Stimulated activated CD4-positive, alpha-beta T cell treated with anti-CD3 and anti-CD28 coated beads, Interleukin-12 subunit alpha, Interleukin-12 subunit beta, amount 100 ng/mL, for 24 hours (primary cell): ENCODE measurements around the gene PTPRD.

Source experiments
- DNase-seq, 2 experiments: peaks; one replicate each; pipeline ENCODE4 v3.0.0-alpha.2; 2020; ENCODE audit warnings: low read depth in 2 of 2

PTPRD gene

GRCh38 chr9:10054456-10054855, 558.3 kb downstream of the PTPRD start:
- no peak for DNase-seq

- no peak for DNase-seq
These were observed 559.9 kb downstream of the PTPRD start for GRCh38 chr9:10052916-10053315.

GRCh38 chr9:10052181-10052580, 560.6 kb downstream of the PTPRD start:
- DNase-seq = no peak

DNA sequence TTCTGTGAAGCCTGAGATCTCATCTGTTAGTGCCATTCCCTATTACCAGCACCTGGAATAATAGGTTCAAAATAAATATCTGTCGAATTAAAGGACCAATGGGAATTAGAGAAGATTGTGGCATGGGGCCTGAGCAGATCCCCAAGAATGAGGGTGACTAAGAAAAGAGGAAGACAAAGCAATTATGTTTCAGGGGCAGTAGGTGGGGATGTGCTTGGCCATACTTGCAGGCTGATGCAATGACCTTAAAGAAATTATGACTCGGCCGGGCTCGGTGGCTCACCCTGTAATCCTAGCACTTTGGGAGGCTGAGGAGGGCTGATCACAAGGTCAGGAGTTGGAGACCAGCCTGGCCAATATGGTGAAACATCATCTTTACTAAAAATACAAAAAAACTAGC, 562.8 kb downstream of the PTPRD start:
- DNase-seq = no peak

DNA sequence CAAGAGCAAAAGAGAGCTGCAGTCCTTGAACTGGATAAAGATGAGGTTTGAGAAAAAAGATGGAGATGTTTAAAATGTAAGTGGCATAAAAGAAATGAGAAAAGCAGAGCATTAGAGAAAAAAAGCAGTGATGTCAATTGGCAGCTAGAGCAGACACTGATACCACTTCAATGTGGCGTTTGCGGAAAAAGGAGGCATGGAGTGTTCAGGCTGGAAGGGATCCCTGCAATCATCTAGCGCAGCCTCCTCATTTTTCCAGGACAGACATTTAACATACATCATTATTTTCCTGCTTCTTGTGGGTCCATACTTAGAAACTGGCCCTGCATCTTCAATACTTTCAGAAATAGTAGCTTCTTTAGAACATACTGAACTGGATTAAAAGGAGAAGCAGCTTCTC, 563.8 kb downstream of the PTPRD start:
- DNase-seq = no peak

GRCh38 chr9:10045598-10045997, 567.2 kb downstream of the PTPRD start:
- DNase-seq = no peak

DNA sequence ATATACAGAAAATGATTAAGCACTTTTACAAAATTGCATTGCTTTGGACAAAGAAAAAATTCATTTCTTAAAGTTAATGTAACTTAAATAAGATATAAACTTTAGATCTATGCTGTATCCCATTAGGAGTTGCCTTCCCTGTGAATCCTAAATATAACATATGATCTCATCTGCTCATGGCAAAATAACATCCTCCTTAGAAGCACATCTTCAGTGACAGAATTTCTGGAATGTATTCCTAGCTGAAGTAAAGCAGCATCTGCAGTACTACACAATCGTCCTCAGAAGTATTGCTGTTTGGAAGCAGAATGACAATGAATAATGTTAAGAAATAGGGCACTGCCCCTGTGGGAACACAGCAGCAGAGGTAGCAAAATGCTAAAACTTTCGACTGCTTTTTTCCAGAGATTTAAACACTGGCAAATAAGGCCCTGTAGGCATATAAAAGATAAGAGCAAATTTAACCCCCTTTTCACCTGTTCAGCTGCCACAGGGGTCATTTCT, 571.0 kb downstream of the PTPRD start:
- no peak for DNase-seq

DNA sequence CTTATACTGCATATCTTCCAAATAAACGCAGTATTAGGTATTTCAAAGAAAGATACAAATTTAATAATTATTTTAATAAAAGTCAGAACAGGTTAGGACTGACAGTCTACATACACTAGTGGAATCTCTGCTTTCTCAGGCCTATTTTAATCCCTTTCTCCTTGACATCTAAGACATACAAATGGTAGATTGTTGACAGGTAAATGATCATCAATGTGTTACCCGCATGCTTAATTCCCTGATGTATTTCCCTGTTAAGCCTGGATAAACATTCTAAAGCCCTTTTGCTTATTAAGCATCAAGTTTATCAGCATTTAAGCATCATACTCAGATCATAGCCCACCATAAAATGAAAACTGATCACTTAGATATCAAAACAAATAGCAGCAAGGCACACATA, 576.7 kb downstream of the PTPRD start:
- DNase-seq = no peak

- no peak for DNase-seq
These were observed 580.6 kb downstream of the PTPRD start for GRCh38 chr9:10032166-10032565.

DNA sequence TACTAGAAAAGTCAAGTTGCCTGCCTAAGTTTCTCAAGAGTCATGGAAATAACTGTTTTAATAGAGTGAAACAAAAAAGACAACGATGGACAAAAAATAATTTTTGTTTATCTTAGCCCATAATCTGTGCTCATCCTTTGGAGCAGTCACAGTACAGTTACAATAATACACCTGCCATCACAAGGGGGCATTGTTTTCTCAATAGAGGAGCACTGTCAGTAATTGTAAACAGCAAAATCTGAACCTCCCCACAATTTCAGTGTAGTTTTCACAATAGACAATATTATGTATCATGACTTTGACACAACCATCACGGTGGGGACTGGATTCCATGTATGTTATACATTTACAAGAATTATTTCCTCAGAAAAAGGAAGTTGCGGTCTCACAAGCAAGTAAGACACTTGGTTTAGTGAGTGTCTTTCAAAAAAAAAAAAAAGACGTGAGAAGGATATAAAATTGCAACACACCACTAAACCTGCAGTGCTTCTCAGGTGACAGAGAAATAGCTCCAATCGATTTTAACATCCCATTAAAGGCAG, 586.3 kb downstream of the PTPRD start:
- DNase-seq = no peak

- no peak for DNase-seq
These were observed 597.0 kb downstream of the PTPRD start for GRCh38 chr9:10015755-10016154.

- DNase-seq = no peak
These were observed 597.9 kb downstream of the PTPRD start for GRCh38 chr9:10014889-10015288.

DNA sequence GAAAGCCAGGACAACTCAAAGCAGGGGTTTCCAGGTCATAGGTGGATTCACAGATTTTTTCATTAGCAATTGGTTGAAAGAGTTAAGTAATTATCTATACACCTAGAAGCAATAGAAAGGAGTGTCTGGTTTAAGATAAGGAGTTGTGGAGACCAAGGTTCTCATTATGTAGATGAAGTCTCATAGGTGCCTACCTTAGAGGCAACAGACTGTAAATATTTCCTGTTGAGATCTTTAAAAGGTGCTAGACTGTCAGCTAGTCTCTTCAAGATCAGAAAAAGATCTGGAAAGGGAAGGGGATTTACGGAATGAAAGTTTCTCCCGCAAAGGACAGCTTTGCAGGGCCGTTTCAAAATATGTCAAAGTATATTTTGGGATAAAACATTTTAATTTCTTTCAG, 603.4 kb downstream of the PTPRD start:
- DNase-seq = no peak

- no peak for DNase-seq
These were observed 604.6 kb downstream of the PTPRD start for GRCh38 chr9:10008101-10008799.

- DNase-seq = no peak
These were observed 605.4 kb downstream of the PTPRD start for GRCh38 chr9:10007356-10007755.

DNA sequence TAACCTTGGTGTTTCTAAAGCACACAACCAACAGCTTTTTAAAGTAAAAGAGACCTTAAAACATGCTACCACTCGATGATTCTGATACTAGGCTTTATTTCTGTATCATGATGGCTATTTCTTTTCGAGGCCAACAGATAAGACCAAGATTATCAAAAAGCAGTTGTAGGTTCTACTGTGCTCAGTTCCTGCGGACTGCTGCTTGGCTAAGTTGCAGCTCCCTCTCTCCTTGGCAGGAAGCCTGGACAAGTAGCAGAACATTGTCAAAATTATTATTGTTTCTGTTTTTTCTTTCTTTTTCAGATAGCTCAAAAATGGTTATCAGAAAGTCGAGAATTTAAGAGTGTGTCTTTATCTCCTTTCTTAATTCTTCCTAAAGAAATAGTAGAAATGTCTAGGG, 607.6 kb downstream of the PTPRD start:
- no peak for DNase-seq

DNA sequence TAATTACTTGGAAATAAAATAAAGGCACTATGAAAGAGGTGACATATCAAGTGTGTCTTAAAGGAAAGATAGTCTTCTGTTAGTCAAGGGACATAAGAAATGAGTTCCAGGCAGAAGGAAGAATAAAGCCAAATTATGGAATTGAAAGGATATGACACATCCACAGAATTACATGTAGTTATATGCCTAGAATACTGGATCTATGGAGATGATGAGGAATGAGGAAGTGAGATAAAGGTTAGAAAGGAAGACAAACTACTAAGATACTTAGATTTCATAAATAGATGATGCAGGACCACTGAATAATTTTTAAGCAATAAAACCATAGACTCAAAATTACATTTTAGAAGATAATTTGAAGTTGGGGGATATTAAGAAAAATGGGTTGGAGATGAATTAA, 609.8 kb downstream of the PTPRD start:
- no peak for DNase-seq

DNA sequence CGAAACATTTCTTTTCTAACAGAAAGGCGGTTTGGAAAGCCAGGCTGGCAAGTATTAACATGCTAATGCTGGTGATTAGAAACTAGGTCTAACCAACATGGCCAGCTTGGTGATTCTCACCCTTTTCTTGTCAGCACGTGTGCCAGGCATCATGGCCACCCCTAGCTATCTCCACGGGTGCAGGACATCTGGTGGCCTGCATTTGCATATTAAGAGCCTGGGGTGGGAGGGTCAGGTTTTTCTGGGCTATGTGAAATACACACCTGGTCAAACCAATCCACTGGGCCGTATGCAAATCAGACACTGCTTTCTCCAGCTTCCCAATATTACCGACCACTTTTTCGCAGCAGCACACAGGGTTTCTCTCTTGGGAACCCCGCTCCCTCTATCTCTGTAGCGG, 612.1 kb downstream of the PTPRD start:
- DNase-seq = no peak

GRCh38 chr9:9998491-9999287, 614.1 kb downstream of the PTPRD start:
- no peak for DNase-seq

DNA sequence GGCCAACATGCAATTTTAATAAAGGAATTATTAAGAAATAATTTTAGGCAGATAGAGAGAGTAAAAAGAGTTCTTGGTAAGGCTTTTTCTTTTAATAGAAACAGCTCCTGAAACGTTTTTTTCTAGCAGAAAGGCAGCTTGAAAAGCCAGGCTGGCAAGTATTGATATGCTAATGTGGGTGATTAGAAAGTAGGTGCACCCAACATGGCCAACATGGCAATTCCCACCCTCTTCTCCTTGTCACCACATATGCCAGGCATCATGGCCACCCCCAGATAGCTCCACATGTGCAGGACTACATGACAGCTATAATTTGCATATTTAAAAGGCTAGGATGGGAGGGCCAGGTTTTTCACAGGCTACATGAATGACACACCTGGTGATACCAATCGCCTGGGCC, 615.2 kb downstream of the PTPRD start:
- DNase-seq = no peak

DNA sequence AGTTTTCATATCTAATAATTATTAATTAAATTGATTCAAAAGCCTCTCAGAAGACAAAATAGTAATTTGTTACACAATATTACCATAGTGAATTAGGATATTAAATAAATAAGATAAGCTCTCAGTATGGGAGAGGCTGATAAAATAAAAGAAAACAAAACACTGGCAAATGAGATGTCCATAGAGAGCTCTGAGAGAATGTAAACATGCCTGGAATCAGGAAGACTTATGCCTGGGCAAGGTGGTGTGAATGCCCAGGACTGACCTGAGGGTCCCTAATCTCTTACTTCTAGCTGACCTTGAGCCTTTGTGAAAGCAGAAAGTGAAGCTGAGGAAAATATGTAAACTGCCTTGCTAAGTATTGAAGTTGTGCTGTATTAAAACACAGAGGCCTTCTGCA, 616.5 kb downstream of the PTPRD start:
- DNase-seq = no peak

DNA sequence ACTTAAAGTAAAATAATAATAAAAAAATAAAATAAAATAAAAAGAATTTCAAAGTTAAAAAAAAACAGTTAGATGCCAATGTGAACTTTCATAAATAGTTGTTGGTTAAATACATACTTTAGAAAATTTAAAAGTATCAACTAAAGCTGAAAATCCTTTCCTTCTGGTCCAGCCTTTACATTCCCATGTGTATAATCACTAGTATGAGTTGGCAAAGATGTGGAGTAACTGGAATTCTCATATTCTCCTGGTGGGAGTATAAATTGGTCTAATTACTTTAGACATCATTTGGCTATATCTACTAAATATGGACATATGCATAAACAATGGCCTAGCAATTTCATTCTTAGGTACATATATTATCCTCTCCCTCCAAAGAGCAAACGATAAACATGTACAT, 619.9 kb downstream of the PTPRD start:
- DNase-seq = no peak

- no peak for DNase-seq
These were observed 639.7 kb downstream of the PTPRD start for GRCh38 chr9:9973062-9973461.
